Neural cell (in vitro differentiated cells): ENCODE measurements around the gene VCP. TPM values are rescaled to one million over a fixed set of nuclear protein-coding genes. Genes with fewer than 3 reads are reported as not detected.

ENCODE experiments used
- H2AFZ ChIP-seq: fragments of 200-600, 300-800 bp; sonication (generic), shearing (Covaris generic); 2 replicates; pipeline ENCODE4 v1.6.0; 2014; ENCODE audit warnings: low read depth, mild to moderate bottlenecking, antibody characterized with exemption, low read length, moderate library complexity
- H3F3A ChIP-seq: fragments of 200-600 bp; shearing (Covaris generic); 2 replicates; pipeline ENCODE4 v1.6.1; 2016; ENCODE audit warnings: mild to moderate bottlenecking, moderate library complexity, mixed read lengths, antibody characterized with exemption, low read length; ENCODE audit not compliant: insufficient read depth, poor library complexity, severe bottlenecking
- H3K27ac ChIP-seq: fragments of 200-600, 300-800 bp; sonication (generic), shearing (Covaris generic); 2 replicates; pipeline ENCODE4 v1.5.1; 2014; ENCODE audit warnings: mild to moderate bottlenecking, low read length, moderate library complexity
- H3K27me3 ChIP-seq: fragments of 300-800, 200-600 bp; sonication (generic), shearing (Covaris generic); 2 replicates; pipeline ENCODE4 v1.6.0; 2014; ENCODE audit warnings: mild to moderate bottlenecking, low read depth, low read length, moderate library complexity; ENCODE audit not compliant: insufficient read depth
- H3K36me3 ChIP-seq: fragments of 300-800, 200-600 bp; sonication (generic), shearing (Covaris generic); 2 replicates; pipeline ENCODE4 v1.5.1; 2014; ENCODE audit warnings: mild to moderate bottlenecking, antibody characterized with exemption, low read length, moderate library complexity; ENCODE audit not compliant: insufficient read depth
- H3K4me2 ChIP-seq: fragments of 300-800, 200-600 bp; sonication (generic), shearing (Covaris generic); 2 replicates; pipeline ENCODE4 v1.6.0; 2014; ENCODE audit warnings: mild to moderate bottlenecking, low read length
- H3K4me3 ChIP-seq: fragments of 300-800, 200-600 bp; sonication (generic), shearing (Covaris generic); 2 replicates; pipeline ENCODE4 v1.5.1; 2014; ENCODE audit warnings: mild to moderate bottlenecking, low read length, moderate library complexity
- H3K79me2 ChIP-seq: fragments of 200-600 bp; shearing (Covaris generic); replicated peaks from 2 replicates; pipeline ENCODE4 v1.6.0; 2014; ENCODE audit warnings: mild to moderate bottlenecking, low read length, moderate library complexity; ENCODE audit not compliant: insufficient read depth
- H3K9ac ChIP-seq: fragments of 300-800, 200-600 bp; sonication (generic), shearing (Covaris generic); 2 replicates; pipeline ENCODE4 v1.6.1; 2016; ENCODE audit warnings: mild to moderate bottlenecking, low read length, mixed read lengths
- H3K9me2 ChIP-seq: fragments of 200-600 bp; shearing (Covaris generic); 2 replicates; pipeline ENCODE4 v1.6.1; 2016; ENCODE audit warnings: mild to moderate bottlenecking, low read length, mixed read lengths; ENCODE audit not compliant: insufficient read depth
- H3K9me3 ChIP-seq: fragments of 200-600, 300-800 bp; sonication (generic), shearing (Covaris generic); 2 replicates; pipeline ENCODE4 v1.6.1; 2016; ENCODE audit warnings: mild to moderate bottlenecking, mixed run types, low read length, moderate library complexity, mixed read lengths
- H4K20me1 ChIP-seq: fragments of 200-600 bp; shearing (Covaris generic); 2 replicates; pipeline ENCODE4 v1.6.1; 2016; ENCODE audit warnings: mild to moderate bottlenecking, mixed run types; ENCODE audit not compliant: insufficient read depth
- CTCF ChIP-seq: fragments of 450-650 bp; IDR thresholded peaks from 2 replicates; pipeline ENCODE4 v1.5.1; 2014; ENCODE audit warnings: antibody characterized with exemption, mild to moderate bottlenecking, moderate library complexity; ENCODE audit not compliant: poor library complexity, severe bottlenecking
- EP300 ChIP-seq: fragments of 450-650 bp; conservative IDR thresholded peaks from 2 replicates; pipeline ENCODE4 v1.6.1; 2014; ENCODE audit warnings: antibody characterized with exemption, mild to moderate bottlenecking, moderate library complexity; ENCODE audit not compliant: poor library complexity, severe bottlenecking
- EZH2 ChIP-seq: fragments of 200-600, 300-800 bp; shearing (Covaris generic), sonication (generic); IDR thresholded peaks from 2 replicates; pipeline ENCODE4 v1.6.1; 2014; ENCODE audit warnings: antibody characterized with exemption, low read length, borderline replicate concordance, mild to moderate bottlenecking; ENCODE audit not compliant: insufficient read depth, poor library complexity, severe bottlenecking
- MXI1 ChIP-seq: fragments of 450-650 bp; conservative IDR thresholded peaks from 2 replicates; pipeline ENCODE4 v1.6.1; 2014; ENCODE audit warnings: antibody characterized with exemption, mild to moderate bottlenecking; ENCODE audit not compliant: poor library complexity, severe bottlenecking
- POLR2AphosphoS5 ChIP-seq: IDR thresholded peaks from 2 replicates; pipeline ENCODE4 v1.6.1; 2012
- RAD21 ChIP-seq: fragments of 450-650 bp; conservative IDR thresholded peaks from 2 replicates; pipeline ENCODE4 v1.6.1; 2014; ENCODE audit warnings: antibody characterized with exemption, mild to moderate bottlenecking, moderate library complexity
- REST ChIP-seq: IDR thresholded peaks from 2 replicates; pipeline ENCODE4 v1.6.1; 2012; ENCODE audit warnings: borderline replicate concordance
- SMC3 ChIP-seq: fragments of 450-650 bp; conservative IDR thresholded peaks from 2 replicates; pipeline ENCODE4 v1.6.1; 2014; ENCODE audit warnings: antibody characterized with exemption, mild to moderate bottlenecking, moderate library complexity; ENCODE audit not compliant: poor library complexity
- TAF1 ChIP-seq: IDR thresholded peaks from 2 replicates; pipeline ENCODE4 v1.6.1; 2012; ENCODE audit warnings: low read depth
- polyA plus RNA-seq: library from polyadenylated mRNA; depleted of rRNA; stranded (reverse); fragments of >200 nt; gene quantifications from 2 replicates; pipeline ENCODE4 v1.2.3, GENCODE V29; 2014

Gene VCP
- polyA plus RNA-seq, 1 donor from 2014 or later = 139 TPM

GRCh38 chr9:35076848-35077247 is 4.4 kb upstream of the VCP start:
- peaks cover 14% of the 10 kb centered on the region for H3K79me2 ChIP-seq
- TF ChIP-seq SMC3 = no peak
- TF ChIP-seq POLR2AphosphoS5 = no peak
- no peak for TF ChIP-seq TAF1
- TF ChIP-seq REST = no peak
- TF ChIP-seq EP300 = no peak
- no peak for TF ChIP-seq EZH2
- TF ChIP-seq RAD21 = no peak
- no peak for TF ChIP-seq MXI1
- TF ChIP-seq CTCF = no peak

GRCh38 chr9:35075358-35075757 is 2.9 kb upstream of the VCP start:
- H3K9ac ChIP-seq = no peak overlapping the region
- no peak overlapping the region for H3K27ac ChIP-seq
- H4K20me1 ChIP-seq = peaks cover 14% of the 10 kb centered on the region
- H3K79me2 ChIP-seq = peaks cover 29% of the 10 kb centered on the region
- H2AFZ ChIP-seq = no peak overlapping the region
- no peak for TF ChIP-seq TAF1
- no peak for TF ChIP-seq REST
- no peak for TF ChIP-seq RAD21
- no peak for TF ChIP-seq EZH2
- no peak for TF ChIP-seq MXI1
- TF ChIP-seq EP300 = no peak
- no peak for TF ChIP-seq POLR2AphosphoS5
- no peak for TF ChIP-seq CTCF
- TF ChIP-seq SMC3 = no peak
- H3F3A ChIP-seq = no peaks in the 10 kb centered on the region
- H3K4me2 ChIP-seq = no peak overlapping the region
- H3K4me3 ChIP-seq = no peak overlapping the region
- H3K36me3 ChIP-seq = no peaks in the 10 kb centered on the region
- H3K9me3 ChIP-seq = no peaks in the 10 kb centered on the region
- no peaks in the 10 kb centered on the region for H3K27me3 ChIP-seq
- no peaks in the 10 kb centered on the region for H3K9me2 ChIP-seq

More at GRCh38 chr9:35076848-35077247, 4.4 kb upstream of the VCP start:
- H3K9me3 ChIP-seq = no peaks in the 10 kb centered on the region
- no peak overlapping the region for H3K9ac ChIP-seq
- H3K27me3 ChIP-seq = no peaks in the 10 kb centered on the region
- no peak overlapping the region for H3K4me2 ChIP-seq
- H3K36me3 ChIP-seq = no peaks in the 10 kb centered on the region
- no peaks in the 10 kb centered on the region for H4K20me1 ChIP-seq
- H3K9me2 ChIP-seq = no peaks in the 10 kb centered on the region
- no peak overlapping the region for H3K4me3 ChIP-seq
- H3K27ac ChIP-seq = no peak overlapping the region
- no peaks in the 10 kb centered on the region for H3F3A ChIP-seq
- no peak overlapping the region for H2AFZ ChIP-seq
